Measurements from ENCODE around the gene TBXAS1. TPM values are rescaled to one million over a fixed set of nuclear protein-coding genes. Genes with fewer than 3 reads are reported as not detected.

TBXAS1 gene
- total and polyA plus RNA-seq, 2 of the 8 experiments (the other 6 are each of a cell fraction or from before 2014, with no cell fraction given): 0.86 to 2.1 TPM

DNA sequence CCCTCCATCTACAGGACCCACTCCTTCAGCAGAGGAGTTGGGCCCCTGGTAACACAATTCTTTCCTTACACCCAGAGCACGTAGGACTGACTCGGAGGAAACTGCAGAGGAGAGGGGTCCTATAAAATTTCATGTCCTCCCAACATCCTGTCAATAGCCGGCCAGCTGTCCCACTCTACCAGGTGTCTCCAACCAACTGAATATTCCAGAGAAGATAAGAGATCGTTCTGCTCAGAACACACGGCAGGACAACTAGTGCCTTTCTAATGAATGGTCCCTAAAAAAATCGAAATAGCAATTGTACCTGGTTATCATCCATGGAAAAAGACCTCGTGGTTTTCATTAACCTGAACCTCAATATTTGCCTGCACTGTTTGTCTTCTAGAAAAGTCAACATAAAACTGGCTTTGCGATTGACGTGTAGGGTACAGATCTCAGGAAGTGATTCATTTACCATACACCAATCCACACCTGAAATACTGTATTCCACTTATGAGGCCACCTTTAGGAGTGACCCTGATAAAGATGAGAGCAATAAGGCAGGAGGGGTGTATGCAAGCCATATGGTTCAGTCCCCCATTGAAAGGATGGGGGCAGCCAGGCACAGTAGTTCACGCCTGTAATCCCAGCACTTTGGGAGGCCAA lies 121.9 kb downstream of the TBXAS1 start:
- WGBS, 2 experiments (ENCODE audit: extremely low coverage in 1 of 2, insufficient coverage in 1 of 2, insufficient read length in 1 of 2, insufficient replicate concordance in 2 of 2, low coverage in 1 of 2, low lambda C conversion rate in 2 of 2, missing lambda C conversion rate in 1 of 2): 90% methylated on average over 10 of the region's 10 CpGs; no CpG with 5 or more reads in 1 of the 2 experiments
- no peak for FAIRE-seq

More for the DNA sequence above, 121.9 kb downstream of the TBXAS1 start:
- TF ChIP-seq TAF7 (optimal IDR thresholded peaks at IDR 0.05; ENCODE audit: borderline replicate concordance, low read depth, low read length): no peak
- no peak for TF ChIP-seq YY1 (IDR thresholded peaks at IDR 0.05; ENCODE audit: low read depth, low read length)
- TF ChIP-seq KDM1A (IDR thresholded peaks at IDR 0.05; ENCODE audit: borderline replicate concordance, low read length): no peak
- TF ChIP-seq, protein P1, sequence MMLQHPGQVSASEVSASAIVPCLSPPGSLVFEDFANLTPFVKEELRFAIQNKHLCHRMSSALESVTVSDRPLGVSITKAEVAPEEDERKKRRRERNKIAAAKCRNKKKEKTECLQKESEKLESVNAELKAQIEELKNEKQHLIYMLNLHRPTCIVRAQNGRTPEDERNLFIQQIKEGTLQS (IDR thresholded peaks at IDR 0.05; ENCODE audit: insufficient read depth, low read depth, low read length): no peak
- no peak overlapping the region for H3K14ac ChIP-seq (ENCODE audit: insufficient read length)
- H2BK5ac ChIP-seq (ENCODE audit: low read depth, low read length): no peak overlapping the region
- H4K91ac ChIP-seq (replicated peaks; ENCODE audit: insufficient read length, low read length): no peak overlapping the region
- H3K4me1 ChIP-seq (replicated peaks in 1 of 4; ENCODE audit: control insufficient read depth in 3 of 4, insufficient read depth in 4 of 4, low read length in 3 of 4): peaks cover 1 to 3% (median 2%) of the 10 kb centered on the region in 4 experiments; a peak in 3 of 7 replicates
- H3K9ac ChIP-seq (replicated peaks in 1 of 4; ENCODE audit: extremely low read depth in 1 of 4, low read depth in 3 of 4, low read length in 3 of 4): no peak overlapping the region
- no peak overlapping the region for H3K23ac ChIP-seq (ENCODE audit: insufficient read length)
- H3K79me2 ChIP-seq (ENCODE audit: control insufficient read depth in 1 of 2, insufficient read depth in 2 of 2, low read length in 2 of 2): no peaks in the 10 kb centered on the region
- no peak overlapping the region for H4K5ac ChIP-seq (ENCODE audit: insufficient read length, low read depth, low read length)
- ChIA-PET POLR2A (ENCODE audit: partially characterized antibody) (no interaction called here), CTCF (ENCODE audit: partially characterized antibody) (no interaction called here)
- no peak overlapping the region for H2BK20ac ChIP-seq (ENCODE audit: low read length)
- H2AFZ ChIP-seq (ENCODE audit: low read length): no peak overlapping the region
- no peak overlapping the region for H2BK12ac ChIP-seq (ENCODE audit: low read depth, low read length)
- H3K4me3 ChIP-seq (ENCODE audit: extremely low read depth in 1 of 4, insufficient read depth in 2 of 4, low read depth in 3 of 4, low read length in 4 of 4): no peak overlapping the region
- H2BK15ac ChIP-seq (ENCODE audit: low read length): no peak overlapping the region
- no peak overlapping the region for H3K4me2 ChIP-seq (ENCODE audit: insufficient read depth in 1 of 2, low read depth in 2 of 2, low read length in 2 of 2)
- no peak overlapping the region for H3K27ac ChIP-seq (ENCODE audit: low read depth, low read length)
- H3K36me3 ChIP-seq (ENCODE audit: control insufficient read depth in 2 of 4, insufficient read depth in 4 of 4, low read length in 3 of 4): no peaks in the 10 kb centered on the region
- peaks cover 0 to 3% of the 10 kb centered on the region in 2 experiments; a peak in 1 of 4 replicates for H3K9me3 ChIP-seq (ENCODE audit: insufficient read depth in 2 of 2, low read depth in 1 of 2, low read length in 1 of 2)
- H3K4ac ChIP-seq (replicated peaks; ENCODE audit: insufficient read length, low read depth, low read length): no peak overlapping the region
- H2BK120ac ChIP-seq (replicated peaks; ENCODE audit: low read depth, low read length): no peak overlapping the region
- no peak for DNase-seq (ENCODE audit: low read depth in 1 of 2, low spot score in 2 of 2)
- H4K8ac ChIP-seq (ENCODE audit: extremely low read depth, insufficient read depth, low read length): no peak overlapping the region
- H3K79me1 ChIP-seq (ENCODE audit: low read depth, low read length): no peaks in the 10 kb centered on the region
- H4K20me1 ChIP-seq (replicated peaks in 1 of 2; ENCODE audit: control insufficient read depth in 1 of 2, insufficient read depth in 2 of 2, low read length in 2 of 2): no peaks in the 10 kb centered on the region
- H3K27me3 ChIP-seq (replicated peaks in 1 of 4; ENCODE audit: control insufficient read depth in 3 of 4, extremely low read depth in 1 of 4, insufficient read depth in 3 of 4, low read length in 3 of 4): no peaks in the 10 kb centered on the region
- H3K18ac ChIP-seq (ENCODE audit: extremely low read depth, low read length): no peak overlapping the region
- H3K56ac ChIP-seq (replicated peaks; ENCODE audit: insufficient read length, low read depth, low read length): no peak overlapping the region
- H2AK5ac ChIP-seq (ENCODE audit: low read depth, low read length): no peak overlapping the region
- H3K23me2 ChIP-seq (ENCODE audit: low read depth, low read length): no peaks in the 10 kb centered on the region

Data from H1 (cell line).